HG03159 (cell line): ENCODE data around the gene MAPK12.

Experiments
- ATAC-seq: cut with Tn5 transposase; IDR thresholded peaks from one replicate; pipeline ENCODE4 v1.9.1; 2021; ENCODE audit warnings: mild to moderate bottlenecking, moderate library complexity; ENCODE audit not compliant: unreplicated experiment

MAPK12 gene

DNA sequence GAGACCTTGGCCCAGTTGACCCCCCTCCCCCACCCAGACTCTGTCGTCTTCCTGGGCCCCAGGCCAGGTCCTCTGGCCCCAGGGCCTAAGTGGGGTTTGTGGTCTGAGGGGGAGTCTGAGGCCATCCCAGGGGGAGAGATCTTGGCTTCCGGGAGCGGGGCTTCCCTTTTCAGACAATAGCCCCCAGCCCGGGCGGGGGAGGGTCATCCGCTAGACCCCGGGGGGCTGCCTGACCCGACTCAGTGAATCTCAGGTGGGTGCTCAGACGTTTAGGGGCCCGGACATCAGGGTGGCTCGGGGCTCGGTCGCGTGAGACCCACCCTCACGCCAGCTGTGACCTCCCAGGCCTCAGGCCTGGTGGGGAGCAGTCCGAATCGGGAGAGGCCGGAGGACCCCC is 8.1 kb upstream of the MAPK12 start:
- ATAC-seq: no peak

DNA sequence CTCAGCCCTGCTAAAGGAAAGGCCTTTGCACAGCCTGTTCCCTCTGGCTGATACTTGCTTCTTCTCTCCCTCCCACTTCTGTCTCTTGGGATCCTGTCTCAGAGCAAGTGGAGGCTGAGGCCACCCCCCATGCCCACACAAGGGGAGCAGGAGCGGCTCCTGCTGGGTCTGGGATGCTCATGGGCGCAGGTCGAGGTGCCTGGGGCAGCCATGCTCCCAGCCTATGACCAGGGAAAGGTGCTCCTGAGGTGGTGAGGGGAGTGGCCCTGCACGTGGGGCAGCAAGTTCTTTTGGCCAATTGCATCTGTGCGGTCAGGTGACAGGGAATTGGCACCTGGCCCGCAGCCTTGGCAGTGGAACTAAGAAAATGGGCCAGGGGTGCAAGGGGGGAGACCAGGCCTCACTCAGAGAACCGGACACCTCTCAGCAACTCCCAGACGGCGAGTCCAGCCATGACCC is 7.2 kb upstream of the MAPK12 start:
- ATAC-seq: no peak

DNA sequence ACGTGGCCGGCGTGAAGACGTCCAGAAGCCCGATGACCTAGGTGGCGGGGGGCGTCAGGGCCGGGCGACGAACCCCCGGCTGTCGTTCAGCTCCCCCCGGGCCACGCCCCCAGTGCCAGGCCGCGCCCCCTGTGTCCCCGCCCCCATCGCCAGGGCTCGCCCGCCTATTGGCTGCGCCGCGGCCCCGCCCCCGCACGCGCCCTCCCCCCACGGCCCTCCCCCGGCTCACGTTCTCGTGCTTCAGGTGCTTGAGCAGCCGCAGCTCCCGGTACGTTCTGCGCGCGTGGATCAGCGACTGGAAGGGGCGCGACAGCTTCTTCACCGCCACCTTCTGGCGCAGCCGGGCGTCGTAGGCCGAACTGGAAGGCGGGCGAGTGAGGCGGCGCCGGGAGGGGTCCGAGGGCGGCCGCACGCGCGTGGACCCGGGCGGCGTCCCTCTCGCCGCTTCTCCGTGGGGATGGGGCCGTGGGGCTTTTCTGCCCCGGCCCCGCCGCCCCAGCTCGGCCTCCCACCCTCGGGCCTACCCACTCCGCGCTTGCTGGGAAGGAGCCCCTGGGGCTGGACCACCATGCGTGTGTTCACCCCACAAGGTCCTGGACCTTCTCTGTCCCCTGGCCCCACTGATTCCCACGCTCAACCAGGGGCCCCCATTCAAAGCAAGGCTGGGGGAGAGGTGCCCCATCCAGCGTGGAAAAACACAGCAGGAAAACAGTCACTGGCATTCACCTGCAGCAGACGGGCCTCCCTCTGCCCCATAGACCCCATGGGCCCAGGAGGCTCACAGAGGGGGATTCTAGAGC is 6.3 kb upstream of the MAPK12 start:
- no peak for ATAC-seq

DNA sequence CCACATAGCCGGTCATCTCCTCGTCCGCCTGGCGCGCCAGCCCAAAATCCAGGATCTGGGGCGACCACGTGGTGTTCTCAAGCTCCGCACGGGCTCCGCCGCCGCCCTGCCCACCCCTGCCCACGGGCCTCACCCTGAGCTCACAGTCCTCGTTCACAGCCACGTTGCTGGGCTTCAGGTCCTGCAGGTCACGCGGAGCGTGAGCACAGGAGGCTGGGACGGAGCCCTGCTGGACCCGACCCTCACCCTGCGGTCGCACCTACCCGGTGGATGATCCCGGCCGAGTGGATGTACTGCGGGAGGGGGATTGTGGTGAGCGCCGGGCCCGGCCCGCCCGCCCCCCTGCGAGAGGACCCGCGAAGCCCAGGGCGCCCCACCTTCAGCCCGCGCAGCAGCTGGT is 5.5 kb upstream of the MAPK12 start:
- ATAC-seq: no peak

DNA sequence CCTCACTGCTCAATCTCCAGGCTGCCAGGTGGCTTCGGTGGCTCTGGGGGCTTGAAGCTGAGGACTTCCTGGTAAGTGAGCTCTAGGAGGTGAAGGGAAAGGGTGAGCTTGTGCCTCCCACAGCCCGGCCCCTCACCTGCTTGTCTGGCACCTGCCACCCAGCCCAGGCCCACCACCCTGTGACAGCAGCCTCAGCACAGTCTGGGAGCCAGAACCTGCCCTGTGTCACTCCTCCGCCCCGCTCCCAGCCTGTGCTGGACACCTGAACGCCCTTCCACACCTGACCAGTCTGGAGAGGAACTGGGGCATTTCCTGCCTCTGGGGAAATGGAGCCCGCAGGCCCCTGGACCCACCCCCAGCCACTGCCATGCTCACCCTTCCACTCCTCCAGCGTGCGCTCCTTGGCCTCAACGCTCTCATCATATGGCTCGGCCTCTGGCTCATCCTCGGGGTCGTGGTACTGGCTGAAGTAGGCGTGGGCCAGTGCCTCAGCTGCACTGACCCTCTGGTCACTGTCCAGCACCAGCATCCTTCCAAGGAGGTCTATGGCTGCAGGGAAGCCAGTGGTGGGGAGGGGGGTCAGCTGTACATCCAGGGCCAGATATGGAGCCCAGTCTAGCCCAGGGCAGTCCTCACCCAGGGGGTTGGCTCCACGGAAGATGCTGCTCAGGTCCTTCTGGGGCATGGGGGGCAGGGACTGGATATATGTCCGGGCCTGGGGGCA is 3.6 kb upstream of the MAPK12 start:
- ATAC-seq: no peak

DNA sequence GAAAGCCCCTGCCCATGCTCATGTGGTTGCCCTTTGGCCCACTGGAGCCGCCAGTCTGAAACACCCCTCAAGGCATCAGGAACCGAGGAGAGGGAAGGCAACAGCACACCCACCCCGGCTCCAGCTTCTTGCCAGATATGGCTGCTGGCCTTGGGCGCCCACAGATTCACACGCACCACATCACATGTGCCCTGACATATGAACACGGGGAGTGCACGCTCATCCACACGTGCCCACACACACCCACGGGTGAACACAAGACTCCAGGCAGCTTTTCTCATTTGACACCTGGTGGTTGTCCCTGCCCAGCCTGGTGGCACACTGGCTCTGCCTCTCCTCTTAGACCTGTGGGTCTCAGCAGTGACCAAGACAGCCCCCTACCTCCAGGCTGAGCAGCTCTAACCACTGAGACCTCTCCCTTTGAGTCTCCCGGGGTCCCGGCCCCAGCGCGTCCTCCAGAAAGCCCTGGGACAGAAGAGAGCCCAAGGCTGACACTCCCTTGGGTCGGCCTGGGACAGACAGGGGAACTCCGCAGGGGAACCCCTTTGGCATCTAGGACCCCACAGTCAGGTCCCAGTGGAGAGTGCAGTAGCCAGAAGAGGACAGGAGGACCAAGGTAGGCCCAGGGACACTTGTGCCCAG is 2.7 kb upstream of the MAPK12 start:
- no peak for ATAC-seq

DNA sequence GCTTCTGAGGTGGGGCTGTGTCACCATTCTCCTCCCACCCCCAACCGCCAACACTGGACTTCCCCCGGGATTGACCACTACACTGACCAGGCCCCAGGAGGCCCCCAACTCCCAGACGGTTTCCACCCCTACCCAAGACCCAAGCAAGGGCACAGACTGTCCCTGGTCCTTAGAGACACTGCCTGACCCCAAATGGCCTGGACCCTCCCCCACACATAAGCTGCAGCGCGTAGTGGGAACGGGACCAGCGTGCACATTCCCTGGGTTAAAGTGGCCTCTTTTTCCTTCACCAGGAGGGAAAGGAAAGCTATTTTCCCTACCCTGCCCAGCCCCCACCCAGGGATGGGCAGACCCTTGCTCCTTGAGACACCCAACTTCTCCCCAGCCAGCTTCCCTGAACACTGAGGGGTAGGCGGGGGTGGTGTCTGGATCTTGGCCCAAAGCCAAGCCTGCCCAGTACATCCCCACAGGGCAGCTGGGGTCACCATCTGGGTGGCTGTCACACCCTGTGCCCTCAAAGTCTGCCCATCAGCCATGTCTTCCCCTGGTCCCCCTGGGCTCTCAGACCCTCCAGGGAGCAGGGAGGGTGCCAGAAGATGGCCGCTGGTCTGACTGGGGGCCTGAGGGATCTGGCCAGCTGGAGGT is 1.6 kb upstream of the MAPK12 start:
- no peak for ATAC-seq

DNA sequence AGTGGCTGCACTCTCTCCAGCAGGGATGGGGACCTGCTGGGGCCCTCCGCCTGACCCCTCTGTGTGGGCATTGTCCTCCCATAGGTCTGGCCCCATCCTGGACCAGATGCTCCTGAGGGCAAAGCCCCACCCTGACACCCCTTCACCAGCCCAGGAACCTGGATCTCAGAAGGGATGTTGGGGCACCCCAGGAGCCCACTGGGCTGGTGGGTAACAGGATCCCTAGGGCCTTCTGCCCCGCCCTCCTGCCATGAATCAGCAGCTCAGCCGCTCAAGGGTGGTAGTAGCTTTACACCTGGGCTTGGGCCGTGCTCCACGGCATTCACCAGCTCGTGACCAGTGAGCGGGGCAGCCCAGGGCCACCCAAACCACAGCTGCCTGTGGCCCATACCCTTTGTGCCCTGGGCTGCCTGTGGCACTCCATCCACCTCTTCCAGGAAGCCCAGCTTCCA is 1.0 kb upstream of the MAPK12 start:
- no peak for ATAC-seq

DNA sequence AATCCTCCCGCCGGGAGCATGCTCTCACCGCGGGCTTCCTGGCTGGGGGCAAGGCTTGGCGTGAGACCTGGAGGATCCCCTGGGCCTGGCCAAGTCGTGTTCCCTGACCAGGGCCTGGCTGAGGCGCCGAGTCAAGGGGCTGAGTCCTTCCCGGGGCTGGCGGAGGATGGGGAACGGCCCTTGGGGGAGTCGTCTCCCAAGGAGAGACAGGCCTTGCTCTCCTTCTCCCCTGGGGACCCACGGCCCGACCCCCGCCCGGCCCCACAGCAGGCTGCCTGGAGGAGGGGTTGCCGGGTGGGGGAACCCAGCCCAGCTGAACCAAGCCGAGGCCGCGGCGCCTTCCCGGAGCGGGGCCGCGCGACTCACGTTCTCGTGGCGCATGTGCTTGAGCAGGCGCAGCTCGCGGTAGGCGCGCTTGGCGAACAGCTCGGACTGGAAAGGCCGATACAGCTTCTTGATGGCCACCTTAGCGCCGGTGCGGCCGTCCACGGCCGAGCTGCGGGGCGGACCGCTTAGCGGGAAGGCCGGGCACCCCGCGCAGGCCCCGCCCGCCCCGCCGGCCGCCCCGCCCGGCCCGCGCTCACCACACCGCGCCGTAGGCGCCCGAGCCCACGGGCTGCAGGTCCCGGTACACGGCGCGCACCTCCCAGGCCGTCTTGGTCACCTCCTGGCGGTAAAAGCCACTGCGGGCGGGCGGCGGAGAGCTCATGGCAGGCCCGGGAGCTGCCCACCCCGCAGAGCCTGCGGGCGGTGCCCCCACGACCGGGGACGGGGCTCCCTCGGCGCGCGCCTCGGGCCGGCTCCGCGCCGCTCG is 475 bp downstream of the MAPK12 start:
- ATAC-seq: no peak

DNA sequence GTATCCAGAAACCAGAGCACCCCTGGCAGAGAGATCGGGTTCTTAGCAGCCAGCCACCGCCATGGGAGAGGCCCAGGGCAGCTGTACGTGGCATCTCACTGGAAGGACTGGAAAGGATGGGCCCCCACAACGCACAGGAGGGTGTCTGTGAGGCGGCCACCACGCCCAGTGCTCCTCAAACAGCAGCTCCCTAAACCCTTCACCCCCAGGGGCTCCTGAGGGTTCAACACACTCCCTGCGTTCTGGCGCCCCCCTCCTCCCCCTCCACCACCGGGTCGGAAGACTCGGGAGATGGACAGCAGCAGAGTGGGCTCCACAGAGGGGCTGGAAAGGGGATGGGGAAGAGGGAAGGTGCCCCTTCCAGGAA is 1.1 kb downstream of the MAPK12 start:
- no peak for ATAC-seq

DNA sequence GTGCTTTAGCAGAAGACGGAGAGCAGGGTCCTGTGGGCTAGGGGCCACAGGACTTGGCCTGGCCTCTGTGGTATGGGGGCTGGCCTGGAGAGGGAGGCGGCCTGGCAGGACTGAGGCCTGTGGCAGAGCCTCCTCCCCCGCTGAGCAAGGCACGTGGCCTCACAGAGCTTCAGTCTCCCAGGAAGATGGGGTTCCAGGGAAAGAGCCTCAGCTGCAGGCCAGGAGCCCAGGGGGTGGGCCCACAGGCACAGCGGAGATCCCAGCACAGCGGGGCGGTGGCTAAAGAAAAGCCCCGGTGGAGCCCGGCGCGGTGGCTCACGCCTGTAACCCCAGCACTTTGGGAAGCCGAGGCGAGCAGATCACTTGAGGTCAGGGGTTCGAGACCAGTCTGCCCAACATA is 2.2 kb downstream of the MAPK12 start:
- no peak for ATAC-seq

DNA sequence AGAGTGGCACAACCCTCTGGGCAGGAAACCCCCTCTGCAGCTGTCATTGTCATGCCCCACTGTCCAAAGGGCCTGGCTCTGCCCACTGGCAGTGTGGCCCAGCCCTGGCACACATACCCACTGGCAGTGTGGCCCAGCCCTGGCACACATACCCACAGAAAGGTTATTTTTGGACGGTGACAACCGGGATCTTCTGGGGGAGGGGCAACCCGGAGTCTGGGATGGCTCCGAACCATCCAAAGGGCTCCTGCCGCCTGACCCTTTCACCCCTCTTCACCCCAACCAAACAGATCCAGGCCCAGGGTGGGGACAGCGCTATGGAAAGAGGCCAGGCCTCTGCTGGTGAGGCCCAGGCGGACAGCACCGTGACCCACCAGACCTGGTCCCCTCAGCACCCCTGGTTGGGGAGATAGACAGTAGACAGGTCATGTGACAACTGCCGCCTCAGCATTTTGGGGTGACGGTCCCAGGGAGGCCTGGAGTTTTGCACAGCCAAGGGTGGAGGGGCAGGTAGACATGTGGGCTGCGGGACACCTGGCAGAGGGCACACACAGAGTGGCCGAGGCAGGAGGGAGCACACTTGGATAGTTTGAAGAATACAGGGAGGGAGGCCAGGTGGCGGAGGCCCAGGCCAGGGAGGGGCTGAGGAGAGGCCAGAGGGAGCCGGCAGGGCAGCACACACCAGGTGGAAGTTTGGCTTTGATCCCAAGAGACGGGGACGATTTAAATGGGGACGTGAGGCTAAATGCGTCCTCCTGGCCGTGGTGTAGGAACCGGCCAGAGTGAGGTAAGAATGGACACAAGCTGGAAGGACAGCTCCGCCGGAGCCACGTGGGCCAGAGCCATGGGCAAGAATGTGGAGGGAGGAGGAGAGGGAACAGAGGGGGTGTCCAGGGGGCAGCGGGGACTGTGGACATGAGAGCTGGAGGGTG is 2.9 kb downstream of the MAPK12 start:
- ATAC-seq: no peak

DNA sequence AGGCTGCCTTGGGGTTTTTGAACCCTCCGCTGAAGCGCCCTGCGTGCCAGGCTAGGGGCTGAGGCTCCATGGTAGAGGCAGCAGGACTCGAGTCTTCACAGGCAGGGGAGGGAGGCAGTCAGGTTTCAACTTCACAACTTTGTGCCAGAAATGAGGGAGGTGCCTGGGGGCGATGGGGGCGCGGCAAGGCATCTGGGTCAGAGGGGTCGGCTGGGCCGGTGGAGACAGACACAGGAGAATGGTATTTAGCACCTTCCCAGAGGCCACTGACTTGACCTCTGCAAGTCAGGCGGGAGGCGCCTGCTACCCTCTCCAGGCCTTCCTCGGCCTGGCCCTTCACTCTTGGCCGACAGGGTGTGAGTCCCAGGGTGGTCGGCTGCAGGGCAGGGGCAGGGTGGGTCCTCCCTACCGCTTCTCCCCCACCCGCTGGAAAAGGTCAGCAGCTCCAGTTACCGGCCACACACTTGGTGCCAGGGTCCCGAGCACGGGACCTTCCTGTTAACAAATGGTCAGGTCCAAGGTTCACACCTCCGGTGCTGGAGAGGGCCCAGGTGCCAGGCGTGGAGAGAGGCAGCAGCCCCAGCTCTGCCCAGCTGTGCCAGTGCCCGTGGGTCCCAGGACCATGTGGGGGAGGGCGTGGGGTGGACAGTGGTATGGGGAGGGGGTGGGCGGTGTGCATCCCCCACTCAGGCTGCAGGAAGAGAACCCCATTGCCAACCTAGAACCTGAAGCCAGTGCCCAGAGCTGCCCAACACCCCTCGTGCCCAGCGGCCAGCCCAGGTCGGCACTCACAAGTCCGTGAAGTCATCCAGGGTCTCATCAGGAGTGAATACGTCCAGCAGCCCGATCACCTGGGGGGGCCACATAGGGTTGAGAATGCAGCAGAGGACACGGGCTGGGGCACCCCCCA is 3.8 kb downstream of the MAPK12 start:
- no peak for ATAC-seq

DNA sequence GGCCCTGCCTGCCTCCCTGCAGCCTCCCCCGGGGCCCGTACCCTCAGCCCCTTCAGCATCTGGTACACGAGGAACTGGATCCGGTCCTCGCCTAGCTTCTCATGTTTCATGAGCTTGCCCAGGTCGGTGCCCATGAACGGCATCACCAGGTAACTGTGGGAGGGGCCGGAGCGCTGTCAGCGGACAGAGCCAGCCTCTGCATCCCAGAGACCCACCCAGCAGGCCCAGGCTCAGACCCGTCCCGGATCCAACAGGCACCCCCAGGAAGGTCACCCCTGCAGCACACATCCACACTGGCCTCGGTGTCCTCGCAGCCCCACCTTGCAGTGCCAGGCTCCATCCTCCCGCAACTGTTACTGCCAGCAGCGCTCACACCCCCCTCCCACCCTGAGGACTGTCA is 4.4 kb downstream of the MAPK12 start:
- ATAC-seq: no peak

DNA sequence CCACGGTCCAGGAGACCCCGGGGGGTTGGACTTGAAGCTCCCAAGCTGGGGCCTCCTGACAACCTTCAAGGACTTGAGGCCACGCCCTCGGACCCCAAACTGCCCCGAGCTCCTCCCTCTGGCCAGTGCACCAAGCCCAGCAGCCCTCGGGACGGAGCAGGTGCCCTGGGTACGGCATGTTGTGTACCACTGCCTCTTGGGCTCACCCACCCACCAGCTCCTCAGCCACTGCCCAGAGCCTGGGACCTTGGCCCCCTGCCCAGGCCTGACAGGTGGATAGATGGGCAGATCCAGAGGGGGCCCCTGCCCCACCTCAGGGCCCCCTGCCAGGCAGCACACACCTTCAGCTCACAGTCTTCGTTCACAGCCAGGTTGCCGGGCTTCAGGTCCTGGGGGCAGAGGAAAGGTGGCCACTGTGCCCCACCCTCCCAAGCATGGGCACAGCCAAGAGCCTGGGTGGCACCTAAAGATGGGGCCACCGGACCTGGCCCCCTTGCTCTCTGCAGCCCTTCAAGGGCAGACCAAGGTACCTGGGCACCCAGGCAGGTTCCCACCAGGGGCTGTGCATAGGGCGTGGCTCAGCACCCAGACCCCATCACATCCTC is 5.1 kb downstream of the MAPK12 start:
- no peak for ATAC-seq

DNA sequence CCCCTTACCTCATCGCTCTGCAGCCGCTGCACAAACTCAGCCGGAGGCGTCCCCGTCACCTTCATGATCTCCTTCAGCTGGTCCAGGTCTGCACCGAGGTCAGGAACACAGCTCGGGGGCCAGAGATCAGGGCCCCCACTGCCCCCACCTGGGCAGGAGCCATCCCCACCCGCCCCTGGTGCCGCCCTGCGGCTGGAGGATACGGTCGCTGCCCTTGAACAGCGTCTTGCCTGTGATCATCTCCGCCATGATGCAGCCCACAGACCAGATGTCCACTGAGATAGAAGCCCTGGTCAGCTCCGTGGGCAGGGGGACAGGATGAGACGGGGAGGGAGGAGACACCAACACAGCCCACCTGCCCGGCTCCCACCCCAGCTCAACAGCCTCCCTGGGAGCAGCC is 5.9 kb downstream of the MAPK12 start:
- ATAC-seq: no peak

DNA sequence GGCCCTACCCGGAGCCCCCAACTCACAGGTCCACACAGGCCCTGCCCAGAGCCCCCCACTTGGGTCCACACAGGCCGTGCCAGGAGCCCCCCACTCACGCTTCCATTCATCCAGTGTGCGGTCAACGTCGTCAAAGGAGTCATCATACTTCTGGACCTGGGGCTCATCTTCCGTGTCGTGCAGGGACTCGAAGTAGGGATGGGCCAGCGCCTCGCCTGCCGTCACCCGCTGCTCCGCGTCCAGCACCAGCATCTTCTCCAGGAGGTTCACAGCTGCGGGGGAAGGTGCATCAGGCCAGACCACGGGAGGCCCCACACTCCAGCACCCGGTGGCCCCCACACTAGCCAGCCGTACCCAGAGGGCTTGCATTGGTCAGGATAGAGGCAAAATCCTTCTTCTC is 6.4 kb downstream of the MAPK12 start:
- no peak for ATAC-seq

DNA sequence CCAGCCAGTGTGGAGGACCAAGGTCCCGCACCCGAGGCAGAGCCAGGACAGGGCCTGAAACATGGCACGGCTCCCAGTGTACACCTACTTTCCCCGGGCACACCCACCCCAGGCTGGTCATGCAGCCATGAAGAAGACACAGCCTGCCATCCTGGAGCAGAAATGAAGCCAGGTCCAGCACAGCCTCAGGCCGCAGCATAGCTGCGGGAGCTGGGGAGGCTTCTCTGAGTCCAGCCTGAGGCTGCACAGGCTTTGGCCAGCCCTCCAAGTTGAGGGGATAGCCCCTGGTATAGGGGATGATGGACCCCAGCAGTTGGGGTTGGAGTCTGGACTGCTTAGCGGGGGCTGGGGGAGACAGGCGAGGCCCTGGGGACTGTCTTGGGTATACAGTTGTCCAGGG is 7.5 kb downstream of the MAPK12 start:
- ATAC-seq: no peak
